WTC11 (cell line): ENCODE measurements around the gene CDH6.

Experiments used
- ATF1 ChIP-seq: sonication (generic); formaldehyde crosslinking; IDR thresholded peaks from 2 replicates; pipeline ENCODE4 v1.8.1; 2023; ENCODE audit warnings: mild to moderate bottlenecking, moderate library complexity, missing genetic modification reagents
- CREB1 ChIP-seq: sonication (generic); formaldehyde crosslinking; IDR thresholded peaks from 2 replicates; pipeline ENCODE4 v1.8.0; 2023; ENCODE audit warnings: mild to moderate bottlenecking, missing genetic modification reagents
- ESRRA ChIP-seq: sonication (generic); formaldehyde crosslinking; IDR thresholded peaks from 2 replicates; pipeline ENCODE4 v1.8.1; 2022; ENCODE audit warnings: mild to moderate bottlenecking, missing genetic modification reagents, borderline replicate concordance
- NFE2L1 ChIP-seq: sonication (generic); formaldehyde crosslinking; IDR thresholded peaks from 2 replicates; pipeline ENCODE4 v1.8.1; 2023; ENCODE audit warnings: missing genetic modification reagents
- NFYB ChIP-seq: sonication (generic); formaldehyde crosslinking; conservative IDR thresholded peaks from 2 replicates; pipeline ENCODE4 v1.8.0; 2022; ENCODE audit warnings: low read depth, missing genetic modification reagents
- SP1 ChIP-seq: sonication (generic); formaldehyde crosslinking; conservative IDR thresholded peaks from 2 replicates; pipeline ENCODE4 v1.8.1; 2022; ENCODE audit warnings: missing genetic modification reagents
- TP53 ChIP-seq: sonication (generic); formaldehyde crosslinking; IDR thresholded peaks from 2 replicates; pipeline ENCODE4 v1.8.1; 2023; ENCODE audit warnings: mild to moderate bottlenecking, missing genetic modification reagents
- TF ChIP-seq, protein P1 (sequence below): fragments of 200-600 bp; IDR thresholded peaks from 2 replicates; pipeline ENCODE4 v1.8.0; 2022; ENCODE audit warnings: antibody characterized with exemption
- TF ChIP-seq, protein P2 (sequence below): sonication (generic); formaldehyde crosslinking; IDR thresholded peaks from 2 replicates; pipeline ENCODE4 v1.8.1; 2022; ENCODE audit warnings: low read depth, mild to moderate bottlenecking, moderate library complexity, missing genetic modification reagents, borderline replicate concordance
- TF ChIP-seq, protein P3 (sequence below): sonication (generic); formaldehyde crosslinking; IDR thresholded peaks from 2 replicates; pipeline ENCODE4 v1.8.1; 2023; ENCODE audit warnings: mild to moderate bottlenecking, moderate library complexity, missing genetic modification reagents
- TF ChIP-seq, protein P4 (sequence below): sonication (generic); formaldehyde crosslinking; IDR thresholded peaks from 2 replicates; pipeline ENCODE4 v1.8.0; 2022; ENCODE audit warnings: mild to moderate bottlenecking, missing genetic modification reagents
- TF ChIP-seq, protein P5 (sequence below): sonication (generic); formaldehyde crosslinking; IDR thresholded peaks from 2 replicates; pipeline ENCODE4 v1.8.1; 2022; ENCODE audit warnings: low read depth, missing genetic modification reagents, borderline replicate concordance
- TF ChIP-seq, protein P6 (sequence below): sonication (generic); formaldehyde crosslinking; conservative IDR thresholded peaks from 2 replicates; pipeline ENCODE4 v1.8.1; 2022; ENCODE audit warnings: mild to moderate bottlenecking, missing genetic modification reagents
- TF ChIP-seq, protein P7 (sequence below): sonication (generic); formaldehyde crosslinking; IDR thresholded peaks from 2 replicates; pipeline ENCODE4 v1.8.1; 2023; ENCODE audit warnings: mild to moderate bottlenecking, missing genetic modification reagents, moderate library complexity

DNA sequence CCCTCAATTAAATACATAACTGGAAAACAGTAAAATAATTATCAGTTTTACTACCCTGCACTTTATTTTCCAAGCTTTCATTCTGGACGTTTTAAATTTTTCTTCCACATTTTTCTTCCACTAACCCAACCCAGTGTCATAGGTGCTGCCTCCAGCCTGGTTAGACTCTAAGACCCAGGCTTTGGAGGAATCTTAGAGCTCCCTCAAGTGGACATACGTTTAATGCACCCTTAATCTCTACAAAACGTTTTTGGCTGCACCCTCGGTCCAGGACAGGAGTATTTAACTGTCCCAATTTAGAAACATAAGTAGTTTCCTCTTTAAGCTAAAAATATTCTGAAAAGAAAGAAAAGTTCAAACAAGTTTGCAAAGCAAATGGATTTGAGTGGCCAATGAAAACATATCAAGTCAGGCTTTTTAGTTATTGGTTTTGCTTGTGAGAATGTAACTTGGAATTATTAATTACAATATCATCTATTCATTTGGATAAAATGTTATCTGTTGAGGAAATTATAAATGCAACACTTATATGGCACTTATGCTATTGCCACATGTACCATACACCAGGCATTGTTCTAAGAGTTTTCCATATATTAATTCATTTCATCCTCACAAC, 38.9 kb downstream of the CDH6 start:
- TF ChIP-seq, protein P1, sequence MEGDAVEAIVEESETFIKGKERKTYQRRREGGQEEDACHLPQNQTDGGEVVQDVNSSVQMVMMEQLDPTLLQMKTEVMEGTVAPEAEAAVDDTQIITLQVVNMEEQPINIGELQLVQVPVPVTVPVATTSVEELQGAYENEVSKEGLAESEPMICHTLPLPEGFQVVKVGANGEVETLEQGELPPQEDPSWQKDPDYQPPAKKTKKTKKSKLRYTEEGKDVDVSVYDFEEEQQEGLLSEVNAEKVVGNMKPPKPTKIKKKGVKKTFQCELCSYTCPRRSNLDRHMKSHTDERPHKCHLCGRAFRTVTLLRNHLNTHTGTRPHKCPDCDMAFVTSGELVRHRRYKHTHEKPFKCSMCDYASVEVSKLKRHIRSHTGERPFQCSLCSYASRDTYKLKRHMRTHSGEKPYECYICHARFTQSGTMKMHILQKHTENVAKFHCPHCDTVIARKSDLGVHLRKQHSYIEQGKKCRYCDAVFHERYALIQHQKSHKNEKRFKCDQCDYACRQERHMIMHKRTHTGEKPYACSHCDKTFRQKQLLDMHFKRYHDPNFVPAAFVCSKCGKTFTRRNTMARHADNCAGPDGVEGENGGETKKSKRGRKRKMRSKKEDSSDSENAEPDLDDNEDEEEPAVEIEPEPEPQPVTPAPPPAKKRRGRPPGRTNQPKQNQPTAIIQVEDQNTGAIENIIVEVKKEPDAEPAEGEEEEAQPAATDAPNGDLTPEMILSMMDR: peak; percentile 33; the same call in 1 of the 2 replicates
- TF ChIP-seq NFYB: no peak
- TF ChIP-seq, protein P2, sequence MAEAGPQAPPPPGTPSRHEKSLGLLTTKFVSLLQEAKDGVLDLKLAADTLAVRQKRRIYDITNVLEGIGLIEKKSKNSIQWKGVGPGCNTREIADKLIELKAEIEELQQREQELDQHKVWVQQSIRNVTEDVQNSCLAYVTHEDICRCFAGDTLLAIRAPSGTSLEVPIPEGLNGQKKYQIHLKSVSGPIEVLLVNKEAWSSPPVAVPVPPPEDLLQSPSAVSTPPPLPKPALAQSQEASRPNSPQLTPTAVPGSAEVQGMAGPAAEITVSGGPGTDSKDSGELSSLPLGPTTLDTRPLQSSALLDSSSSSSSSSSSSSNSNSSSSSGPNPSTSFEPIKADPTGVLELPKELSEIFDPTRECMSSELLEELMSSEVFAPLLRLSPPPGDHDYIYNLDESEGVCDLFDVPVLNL (CRISPR knock-in tag): no peak
- TF ChIP-seq, protein P3, sequence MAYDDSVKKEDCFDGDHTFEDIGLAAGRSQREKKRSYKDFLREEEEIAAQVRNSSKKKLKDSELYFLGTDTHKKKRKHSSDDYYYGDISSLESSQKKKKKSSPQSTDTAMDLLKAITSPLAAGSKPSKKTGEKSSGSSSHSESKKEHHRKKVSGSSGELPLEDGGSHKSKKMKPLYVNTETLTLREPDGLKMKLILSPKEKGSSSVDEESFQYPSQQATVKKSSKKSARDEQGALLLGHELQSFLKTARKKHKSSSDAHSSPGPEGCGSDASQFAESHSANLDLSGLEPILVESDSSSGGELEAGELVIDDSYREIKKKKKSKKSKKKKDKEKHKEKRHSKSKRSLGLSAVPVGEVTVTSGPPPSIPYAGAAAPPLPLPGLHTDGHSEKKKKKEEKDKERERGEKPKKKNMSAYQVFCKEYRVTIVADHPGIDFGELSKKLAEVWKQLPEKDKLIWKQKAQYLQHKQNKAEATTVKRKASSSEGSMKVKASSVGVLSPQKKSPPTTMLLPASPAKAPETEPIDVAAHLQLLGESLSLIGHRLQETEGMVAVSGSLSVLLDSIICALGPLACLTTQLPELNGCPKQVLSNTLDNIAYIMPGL (CRISPR knock-in tag): no peak
- TF ChIP-seq, protein P4, sequence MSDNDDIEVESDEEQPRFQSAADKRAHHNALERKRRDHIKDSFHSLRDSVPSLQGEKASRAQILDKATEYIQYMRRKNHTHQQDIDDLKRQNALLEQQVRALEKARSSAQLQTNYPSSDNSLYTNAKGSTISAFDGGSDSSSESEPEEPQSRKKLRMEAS (CRISPR knock-in tag): no peak
- TF ChIP-seq, protein P5, sequence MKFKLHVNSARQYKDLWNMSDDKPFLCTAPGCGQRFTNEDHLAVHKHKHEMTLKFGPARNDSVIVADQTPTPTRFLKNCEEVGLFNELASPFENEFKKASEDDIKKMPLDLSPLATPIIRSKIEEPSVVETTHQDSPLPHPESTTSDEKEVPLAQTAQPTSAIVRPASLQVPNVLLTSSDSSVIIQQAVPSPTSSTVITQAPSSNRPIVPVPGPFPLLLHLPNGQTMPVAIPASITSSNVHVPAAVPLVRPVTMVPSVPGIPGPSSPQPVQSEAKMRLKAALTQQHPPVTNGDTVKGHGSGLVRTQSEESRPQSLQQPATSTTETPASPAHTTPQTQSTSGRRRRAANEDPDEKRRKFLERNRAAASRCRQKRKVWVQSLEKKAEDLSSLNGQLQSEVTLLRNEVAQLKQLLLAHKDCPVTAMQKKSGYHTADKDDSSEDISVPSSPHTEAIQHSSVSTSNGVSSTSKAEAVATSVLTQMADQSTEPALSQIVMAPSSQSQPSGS (CRISPR knock-in tag): no peak
- TF ChIP-seq TP53: no peak
- TF ChIP-seq ATF1 (CRISPR knock-in tag): no peak
- no peak for TF ChIP-seq NFE2L1
- TF ChIP-seq, protein P6, sequence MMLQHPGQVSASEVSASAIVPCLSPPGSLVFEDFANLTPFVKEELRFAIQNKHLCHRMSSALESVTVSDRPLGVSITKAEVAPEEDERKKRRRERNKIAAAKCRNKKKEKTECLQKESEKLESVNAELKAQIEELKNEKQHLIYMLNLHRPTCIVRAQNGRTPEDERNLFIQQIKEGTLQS (CRISPR knock-in tag): no peak
- TF ChIP-seq SP1 (CRISPR knock-in tag): no peak
- TF ChIP-seq CREB1 (CRISPR knock-in tag): no peak
- TF ChIP-seq, protein P7, sequence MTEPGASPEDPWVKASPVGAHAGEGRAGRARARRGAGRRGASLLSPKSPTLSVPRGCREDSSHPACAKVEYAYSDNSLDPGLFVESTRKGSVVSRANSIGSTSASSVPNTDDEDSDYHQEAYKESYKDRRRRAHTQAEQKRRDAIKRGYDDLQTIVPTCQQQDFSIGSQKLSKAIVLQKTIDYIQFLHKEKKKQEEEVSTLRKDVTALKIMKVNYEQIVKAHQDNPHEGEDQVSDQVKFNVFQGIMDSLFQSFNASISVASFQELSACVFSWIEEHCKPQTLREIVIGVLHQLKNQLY (CRISPR knock-in tag): no peak
- TF ChIP-seq ESRRA: no peak
